PC-9 (cell line): ENCODE results near the gene BAIAP2. TPM values are rescaled to one million over a fixed set of nuclear protein-coding genes. Genes with fewer than 3 reads are reported as not detected.

Experiments
- BruUV-seq: library from RNA; stranded (reverse); fragments of 400-500 nt; replicated peaks from 2 replicates; lab custom pipeline; 2021; lab: Mats Ljungman, UMichigan
- CTCF ChIA-PET: fragments of 300-600 bp; sonication (Branson Sonifier 250); formaldehyde crosslinking; loops from one replicate; lab custom pipeline; 2022; ENCODE audit warnings: antibody characterized with exemption; lab: Charles Lee
- POLR2A ChIA-PET: fragments of 300-600 bp; sonication (Branson Sonifier 250); formaldehyde crosslinking; loops from one replicate; lab custom pipeline; 2022; ENCODE audit warnings: antibody characterized with exemption; ENCODE audit not compliant: unreplicated experiment; lab: Charles Lee
- DNase-seq, 2 experiments: peaks; one replicate each; pipeline versions ENCODE4 v3.0.0 to v3.0.0-alpha.2; 2015 to 2022; ENCODE audit warnings: mixed read lengths in 1 of 2
- H2AFZ ChIP-seq: fragments of 200-600 bp; sonication (generic); 2 replicates; pipeline ENCODE4 v1.8.1; 2017; ENCODE audit warnings: antibody characterized with exemption
- H3F3A ChIP-seq: fragments of 200-600 bp; sonication (generic); 2 replicates; pipeline ENCODE4 v1.8.1; 2017; ENCODE audit warnings: antibody characterized with exemption, mild to moderate bottlenecking, low read depth; ENCODE audit not compliant: insufficient read depth
- H3K27ac ChIP-seq: fragments of 200-600 bp; sonication (generic); 2 replicates; pipeline ENCODE4 v1.6.1; 2016; ENCODE audit warnings: mixed run types
- H3K27me3 ChIP-seq: fragments of 200-600 bp; sonication (generic); 2 replicates; pipeline ENCODE4 v1.6.1; 2016; ENCODE audit warnings: low read depth, mixed run types; ENCODE audit not compliant: insufficient read depth
- H3K36me3 ChIP-seq: fragments of 200-600 bp; sonication (generic); 2 replicates; pipeline ENCODE4 v1.6.1; 2016; ENCODE audit warnings: low read depth, mixed run types
- H3K4me1 ChIP-seq: fragments of 200-600 bp; sonication (generic); replicated peaks from 2 replicates; pipeline ENCODE4 v1.6.1; 2016; ENCODE audit warnings: mixed run types; ENCODE audit not compliant: insufficient read depth
- H3K4me2 ChIP-seq: fragments of 200-600 bp; sonication (generic); 2 replicates; pipeline ENCODE4 v1.6.1; 2017; ENCODE audit warnings: mixed run types
- H3K4me3 ChIP-seq: fragments of 200-600 bp; sonication (generic); 2 replicates; pipeline ENCODE4 v1.6.1; 2016; ENCODE audit warnings: mixed run types
- H3K79me2 ChIP-seq: fragments of 200-600 bp; sonication (generic); 2 replicates; pipeline ENCODE4 v1.6.1; 2017; ENCODE audit warnings: low read depth, mixed run types
- H3K9me2 ChIP-seq: fragments of 200-600 bp; sonication (generic); 2 replicates; pipeline ENCODE4 v1.8.1; 2017; ENCODE audit warnings: mild to moderate bottlenecking; ENCODE audit not compliant: insufficient read depth
- H3K9me3 ChIP-seq: fragments of 200-600 bp; sonication (generic); 2 replicates; pipeline ENCODE4 v1.8.1; 2016; ENCODE audit warnings: low read depth; ENCODE audit not compliant: insufficient read depth
- H4K20me1 ChIP-seq: fragments of 200-600 bp; sonication (generic); 2 replicates; pipeline ENCODE4 v1.8.1; 2017; ENCODE audit not compliant: insufficient read depth
- CTCF ChIP-seq: fragments of 200-600 bp; sonication (generic); conservative IDR thresholded peaks from 2 replicates; pipeline ENCODE4 v1.6.1; 2017; ENCODE audit warnings: mixed run types, antibody characterized with exemption, mild to moderate bottlenecking, moderate library complexity
- EZH2 ChIP-seq: fragments of 200-600 bp; sonication (generic); IDR thresholded peaks from 2 replicates; pipeline ENCODE4 v1.8.0; 2017; ENCODE audit warnings: antibody characterized with exemption, low read depth
- intact Hi-C: fragments of 100-400 bp; cut with micrococcal nuclease; formaldehyde crosslinking; loops from one replicate; pipeline ENCODE4 v1.10.0; 2022; ENCODE audit not compliant: unreplicated experiment
- total RNA-seq: library from RNA; stranded (reverse); gene quantifications from 2 replicates; pipeline ENCODE4 v1.2.3, GENCODE V29; 2021

Gene BAIAP2
- total RNA-seq, 1 experiment from 2014 or later, result 125 TPM

- Histone ChIP-seq H3K9me2 (no peaks in the 10 kb centered on the region), H3K4me2 (no peak overlapping the region), H3K36me3 (no peaks in the 10 kb centered on the region), H3K4me1 (no peaks in the 10 kb centered on the region), H3F3A (no peaks in the 10 kb centered on the region), H3K9me3 (no peaks in the 10 kb centered on the region), H4K20me1 (no peaks in the 10 kb centered on the region), H3K27ac (no peak overlapping the region), H3K27me3 (no peaks in the 10 kb centered on the region), H2AFZ (no peak overlapping the region), H3K4me3 (no peak overlapping the region), H3K79me2 (no peaks in the 10 kb centered on the region)
- ChIA-PET POLR2A (no interaction called here), CTCF (no interaction called here)
- TF ChIP-seq EZH2, result no peak
- no peak for TF ChIP-seq CTCF
- BruUV-seq, result no TSS peak
- intact Hi-C loops, result no loop called here
- no peak for DNase-seq
Observed at GRCh38 chr17:81112450-81112849, 77.5 kb downstream of the BAIAP2 start.

GRCh38 chr17:81113158-81113724 is 78.3 kb downstream of the BAIAP2 start:
- DNase-seq, result no peak
- Histone ChIP-seq H3K4me3 (no peak overlapping the region), H3K27ac (no peak overlapping the region), H4K20me1 (no peaks in the 10 kb centered on the region), H3K9me2 (no peaks in the 10 kb centered on the region), H3F3A (no peaks in the 10 kb centered on the region), H2AFZ (no peak overlapping the region), H3K27me3 (no peaks in the 10 kb centered on the region), H3K79me2 (no peaks in the 10 kb centered on the region), H3K36me3 (no peaks in the 10 kb centered on the region), H3K4me1 (no peaks in the 10 kb centered on the region), H3K9me3 (no peaks in the 10 kb centered on the region), H3K4me2 (no peak overlapping the region)
- TF ChIP-seq EZH2, result no peak
- no peak for TF ChIP-seq CTCF
- ChIA-PET CTCF (interaction anchor here (0.7 kb wide), 1 partner anchor 52 kb away, joined by 7 read pairs; no protein-coding TSS in a partner anchor), POLR2A (no interaction called here)
- BruUV-seq, result no TSS peak
- intact Hi-C loops, result no loop called here

- H3K4me1 ChIP-seq, result no peaks in the 10 kb centered on the region
- H3K9me2 ChIP-seq, result no peaks in the 10 kb centered on the region
- H2AFZ ChIP-seq, result no peak overlapping the region
- no peaks in the 10 kb centered on the region for H3F3A ChIP-seq
- H3K4me3 ChIP-seq, result no peak overlapping the region
- no peak for DNase-seq
- H3K27ac ChIP-seq, result no peak overlapping the region
- no TSS peak for BruUV-seq
- CTCF ChIA-PET, result no interaction called here
- H3K27me3 ChIP-seq, result no peaks in the 10 kb centered on the region
- H3K4me2 ChIP-seq, result no peak overlapping the region
- intact Hi-C loops, result no loop called here
- no peaks in the 10 kb centered on the region for H3K9me3 ChIP-seq
- POLR2A ChIA-PET, result no interaction called here
- H3K79me2 ChIP-seq, result no peaks in the 10 kb centered on the region
- H4K20me1 ChIP-seq, result no peaks in the 10 kb centered on the region
- TF ChIP-seq CTCF (no peak), EZH2 (no peak)
- H3K36me3 ChIP-seq, result no peaks in the 10 kb centered on the region
Observed at GRCh38 chr17:81114351-81115093, 79.6 kb downstream of the BAIAP2 start.
